ENCODE results near the gene TTLL13.
"Not testable (repeated sequence)": the region's sequence is repeated elsewhere in the genome, so short reads cannot be mapped to it uniquely, and the experiment has no call there.

TTLL13 gene

DNA sequence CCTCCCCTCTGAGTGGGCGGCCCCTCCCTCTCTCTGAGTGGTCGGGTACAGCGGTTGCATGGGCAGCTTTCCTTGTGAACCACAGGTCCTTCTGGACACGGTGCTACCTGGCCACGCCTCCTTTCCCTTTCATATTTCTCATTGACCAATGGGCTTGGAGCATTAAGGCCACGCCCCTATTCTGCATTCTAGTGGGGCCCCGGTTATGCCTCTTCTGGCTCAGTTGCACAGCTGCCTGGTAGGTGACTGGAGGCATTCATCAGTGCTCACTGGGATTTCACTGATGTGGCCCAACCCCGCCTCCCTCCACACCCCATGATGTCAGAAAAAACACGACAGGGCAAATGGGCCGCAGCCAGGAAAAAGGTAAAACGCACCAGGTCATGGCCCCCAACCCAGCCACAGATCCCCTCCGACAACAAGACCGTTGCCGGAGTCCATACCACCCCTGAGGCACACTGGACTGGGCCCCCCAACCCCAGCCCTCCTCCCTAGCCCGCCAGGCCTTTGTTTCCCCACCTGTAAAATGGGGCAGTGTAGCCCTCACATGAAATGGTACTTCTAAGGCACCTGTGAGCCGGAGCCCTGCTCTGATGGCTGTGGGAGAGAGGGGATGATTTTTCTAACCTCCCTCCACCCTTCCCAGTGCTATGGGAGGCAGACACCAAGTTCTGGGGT lies 42.5 kb downstream of the TTLL13 start:
- DNase-seq: no peak

DNA sequence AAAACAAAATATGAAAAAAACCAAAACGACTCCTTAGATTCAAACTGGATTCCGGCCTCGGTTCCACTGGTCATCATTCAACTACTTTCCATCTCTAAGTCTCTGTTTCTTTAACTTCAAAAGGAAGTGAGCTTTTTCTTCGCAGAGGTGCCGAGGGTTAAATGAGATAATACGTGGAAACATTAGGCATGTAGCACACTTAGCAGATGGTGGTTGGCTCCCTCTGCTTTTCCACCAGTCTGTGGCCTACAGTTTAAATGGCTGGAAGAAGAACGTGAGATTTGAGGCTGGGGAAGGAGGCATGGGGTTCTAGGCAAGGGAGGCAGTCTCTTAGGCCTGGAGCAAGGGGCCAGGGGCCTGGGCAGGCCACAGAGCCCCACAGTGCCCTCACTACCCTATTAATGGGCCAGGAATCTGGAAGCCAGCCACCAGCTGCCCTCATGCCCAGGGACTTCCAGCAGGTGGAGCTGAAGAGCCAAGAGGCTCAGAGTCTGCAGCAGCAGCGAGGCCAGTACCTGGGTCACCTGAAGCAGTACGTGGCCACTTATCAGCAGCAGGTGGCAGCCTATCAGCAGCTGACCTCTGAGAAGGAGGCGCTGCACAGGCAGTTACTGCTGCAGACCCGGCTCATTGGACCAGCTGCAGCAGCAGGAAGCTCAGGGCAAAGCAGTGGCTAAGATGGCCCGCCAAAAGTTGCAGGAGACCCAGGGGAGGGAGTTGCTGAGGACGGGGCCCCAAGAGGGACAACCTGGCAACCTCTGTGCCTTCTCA lies 43.9 kb downstream of the TTLL13 start:
- peak; percentile 63 to 66 for DNase-seq

DNA sequence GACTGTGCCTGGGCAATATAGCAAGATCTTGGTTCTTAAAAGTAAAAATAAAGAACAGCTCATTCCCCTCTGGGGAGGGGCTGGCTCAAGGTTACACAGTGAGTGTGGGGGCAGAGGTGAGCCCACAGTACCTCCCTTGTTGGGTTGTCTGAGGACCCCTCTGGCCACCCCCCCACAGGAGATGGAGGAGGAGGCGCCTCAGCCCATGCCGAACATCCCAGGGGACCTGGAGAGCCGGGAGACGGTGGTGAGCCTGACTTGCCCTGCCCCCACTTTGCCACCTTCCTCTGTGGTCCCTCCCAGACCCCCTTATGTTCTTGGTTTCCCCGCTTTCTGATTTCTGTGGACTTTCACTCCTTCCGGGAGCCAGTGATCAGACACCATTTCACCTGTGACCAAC lies 44.8 kb downstream of the TTLL13 start:
- no peak for DNase-seq

DNA sequence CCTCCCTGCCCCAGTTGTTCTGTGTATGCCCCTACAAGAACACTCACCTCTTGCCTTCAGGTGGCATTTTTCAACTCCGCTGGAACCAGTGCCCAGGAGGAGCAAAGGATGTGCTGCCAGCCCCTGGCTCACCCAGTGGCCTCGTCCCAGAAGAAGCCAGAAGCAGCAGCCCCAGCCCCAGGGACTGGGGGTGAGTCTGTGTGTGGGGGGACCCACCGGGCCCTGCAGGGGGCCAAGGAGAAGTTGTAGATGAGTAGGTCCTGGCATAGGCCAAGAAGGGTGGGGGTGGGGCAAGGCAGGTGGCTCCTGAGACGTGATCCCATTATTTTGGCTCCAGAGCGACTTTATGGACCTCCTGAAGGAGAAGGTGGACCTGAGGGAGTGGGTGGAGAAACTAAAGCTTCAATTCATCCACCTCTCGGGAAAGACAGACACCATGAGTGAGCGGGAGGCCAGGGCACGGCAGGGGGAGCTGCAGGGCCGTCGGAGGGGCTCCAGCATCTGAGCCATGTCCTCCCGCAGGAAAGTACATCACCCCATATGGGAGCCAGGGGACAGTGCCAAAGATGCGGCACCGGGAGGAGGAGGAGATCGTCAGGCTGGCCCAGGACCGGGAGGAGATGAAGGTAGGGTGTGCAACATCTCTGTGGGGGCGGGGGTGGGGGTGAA lies 45.4 kb downstream of the TTLL13 start:
- no peak for DNase-seq

DNA sequence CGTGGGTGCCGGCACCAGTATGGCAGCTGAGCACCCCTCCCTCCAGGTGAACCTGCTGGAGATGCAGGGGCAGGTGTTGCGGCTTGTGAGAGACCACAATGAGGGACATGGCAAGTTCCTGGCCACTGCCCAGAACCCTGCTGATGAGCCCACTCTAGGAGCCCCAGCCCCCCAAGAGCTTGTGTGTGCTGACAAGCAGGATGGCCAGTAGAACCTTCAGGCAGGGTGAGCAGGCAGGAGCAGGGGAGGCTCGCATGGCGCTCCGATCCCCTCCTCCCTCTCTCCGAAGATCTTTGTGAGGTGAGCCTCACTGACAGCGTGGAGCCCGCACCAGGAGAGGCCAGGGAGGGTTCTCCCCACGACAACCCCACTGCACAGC lies 45.9 kb downstream of the TTLL13 start:
- DNase-seq: no peak

DNA sequence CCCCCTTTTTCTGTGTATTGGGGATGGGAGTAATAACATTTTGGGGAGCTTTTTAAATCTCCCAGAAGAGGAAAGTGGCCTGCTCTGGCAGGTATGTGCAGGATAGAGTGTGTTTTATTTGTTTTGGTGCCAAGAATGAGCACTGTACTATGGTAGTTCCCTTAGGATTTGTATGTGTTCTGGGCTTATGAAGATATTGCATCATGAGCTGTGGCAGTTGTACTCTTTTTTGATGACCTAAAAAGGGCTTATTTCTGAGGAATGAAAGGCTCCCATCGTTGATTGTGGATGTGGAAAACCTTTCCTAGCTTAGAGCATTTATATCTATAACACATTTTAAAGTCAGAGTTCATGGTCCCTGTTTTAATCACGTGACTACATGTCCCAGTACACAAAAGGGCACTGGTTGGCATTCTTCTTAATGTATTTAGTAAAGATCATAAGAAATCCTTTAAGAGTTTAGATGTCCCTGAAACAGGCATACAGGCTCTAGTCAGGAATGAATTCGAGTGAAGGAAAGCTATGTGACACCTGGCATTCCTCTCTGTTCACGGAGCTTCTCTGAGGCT lies 47.0 kb downstream of the TTLL13 start:
- DNase-seq: not testable (repeated sequence)

DNA sequence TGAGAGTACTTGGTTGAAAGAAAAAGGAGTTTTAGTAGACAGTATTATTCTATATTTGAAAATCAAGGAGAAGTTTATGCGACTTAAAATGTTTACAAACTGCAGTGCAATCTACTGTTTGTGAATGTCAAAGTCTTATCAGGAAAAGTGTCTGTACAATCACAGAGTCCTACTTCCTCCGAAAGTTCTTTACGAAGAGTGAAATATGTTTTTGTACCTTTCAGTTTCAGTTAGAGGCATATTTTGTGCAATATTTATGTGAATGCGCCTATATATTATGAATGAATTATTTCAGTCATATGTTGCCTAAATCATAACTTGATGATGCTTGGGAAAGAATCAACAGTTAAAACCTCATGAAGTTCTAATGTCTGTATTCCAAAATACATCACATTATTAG lies 47.7 kb downstream of the TTLL13 start:
- DNase-seq: no peak

DNA sequence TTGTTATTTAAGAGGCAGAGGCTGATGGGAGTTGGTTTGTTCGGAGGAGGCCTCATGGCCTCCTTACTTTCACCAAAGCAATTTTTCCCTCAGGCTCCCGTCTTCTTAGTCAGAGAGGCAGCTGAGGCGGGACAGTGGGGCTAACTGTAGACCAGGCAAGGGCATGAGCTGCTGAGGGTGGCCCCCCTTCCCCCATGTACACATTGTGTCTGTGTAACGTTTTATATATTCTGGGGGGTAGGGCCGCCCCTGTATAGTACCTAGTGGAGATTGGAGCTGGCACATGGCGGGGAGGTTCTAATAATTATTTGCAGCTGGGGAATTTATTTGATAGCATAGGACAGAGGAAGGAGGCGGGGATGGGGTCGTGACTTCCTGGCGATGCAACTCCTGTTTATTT lies 51.2 kb downstream of the TTLL13 start:
- no peak for DNase-seq

DNA sequence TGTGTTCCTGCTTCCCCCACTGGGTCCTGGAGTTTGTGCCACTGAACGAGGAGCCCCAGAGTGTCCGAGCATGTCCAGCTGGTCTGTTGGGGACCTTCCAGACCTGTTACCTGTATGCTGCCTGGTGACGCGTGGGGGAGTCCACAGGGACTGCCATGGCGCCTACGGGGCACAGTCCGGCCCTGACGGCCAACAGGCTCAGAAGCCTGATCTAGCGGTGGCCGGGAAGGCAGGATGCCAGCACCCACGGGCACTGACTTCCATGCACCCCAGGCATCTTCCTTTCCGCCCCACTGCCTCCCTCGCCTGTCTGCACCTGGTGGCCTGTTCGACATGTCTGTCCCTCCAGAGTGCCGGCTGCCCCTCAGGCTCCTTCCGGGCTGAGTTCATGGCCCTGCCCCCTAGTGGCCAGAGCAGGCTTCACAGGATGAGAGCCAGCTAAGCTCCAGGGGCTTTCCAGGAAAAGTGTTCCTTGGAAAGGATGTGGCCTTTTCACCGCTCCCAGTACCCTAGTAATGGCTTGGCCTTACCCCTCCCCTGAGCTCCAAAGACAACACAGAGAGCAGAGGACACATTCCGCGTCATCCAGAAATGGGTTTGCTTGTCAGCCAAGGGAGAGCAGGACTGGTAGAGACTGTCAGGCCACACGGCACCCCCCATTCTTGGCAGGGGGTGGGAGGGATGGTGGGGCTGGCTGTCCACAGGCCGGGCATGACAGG lies 51.8 kb downstream of the TTLL13 start:
- DNase-seq: peak; percentile 35 to 44

DNA sequence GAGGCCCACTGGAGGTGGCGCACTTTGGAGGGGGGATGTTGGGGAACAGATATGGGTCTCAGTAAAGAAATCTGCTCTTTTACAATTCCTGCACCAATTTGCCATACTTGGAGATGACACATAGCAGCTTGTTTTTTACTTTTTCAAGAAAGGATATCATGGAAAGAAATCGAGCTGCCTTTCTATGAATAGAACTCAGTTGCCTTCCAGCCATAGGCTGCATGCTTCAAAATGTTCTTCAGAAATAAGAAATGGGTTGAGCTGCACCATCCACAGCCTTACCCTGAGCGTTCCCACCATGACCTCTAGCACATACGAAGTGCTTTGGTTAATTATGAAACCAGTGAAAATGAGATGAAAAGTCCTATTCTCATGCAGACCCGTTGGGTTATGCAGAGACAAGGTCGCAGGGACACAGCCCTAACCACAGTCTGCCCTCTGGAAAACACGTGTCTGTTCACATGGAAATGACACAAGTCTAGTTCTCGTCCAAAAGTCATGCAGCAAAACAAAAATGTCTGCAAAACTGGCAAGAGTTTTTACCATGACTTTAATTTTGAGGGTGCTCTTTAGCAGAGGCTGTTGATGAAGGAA lies 52.4 kb downstream of the TTLL13 start:
- no peak for DNase-seq

DNA sequence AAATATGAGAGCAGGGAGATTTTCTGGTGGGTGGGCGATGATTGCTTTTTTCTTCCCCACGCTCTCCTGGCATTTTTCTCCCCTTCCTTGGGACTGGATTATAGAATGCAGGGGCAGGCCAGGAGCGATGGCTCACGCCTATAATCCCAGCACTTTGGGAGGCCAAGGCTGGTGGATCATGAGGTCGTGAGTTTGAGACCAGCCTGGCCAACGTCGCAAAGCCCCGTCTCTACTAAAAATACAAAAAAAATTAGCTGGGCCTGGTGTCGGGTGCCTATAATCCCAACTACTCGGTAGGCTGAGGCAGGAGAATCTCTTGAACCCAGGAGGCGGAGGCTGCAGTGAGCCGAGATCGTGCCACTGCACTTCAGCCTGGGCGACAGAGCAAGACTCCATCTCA lies 56.0 kb downstream of the TTLL13 start:
- DNase-seq: not testable (repeated sequence)

DNA sequence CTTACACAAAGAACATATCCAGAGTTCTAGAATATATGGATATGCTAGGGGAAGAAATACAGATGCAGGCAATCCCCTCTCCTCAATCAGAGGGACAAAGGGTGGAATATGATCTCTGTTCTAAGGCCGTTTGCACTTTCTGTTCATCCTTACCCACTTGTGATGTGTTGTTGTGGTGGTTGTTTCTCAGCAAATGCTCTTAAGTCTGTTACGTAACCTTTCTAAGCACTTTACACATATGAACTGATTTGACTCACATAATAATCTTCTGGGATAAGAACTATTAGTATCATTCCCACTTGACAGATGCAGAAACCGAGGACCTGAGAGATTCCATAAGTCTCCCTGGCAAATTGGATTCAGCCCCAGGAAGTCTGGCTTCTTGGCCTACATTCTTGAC lies 56.6 kb downstream of the TTLL13 start:
- DNase-seq: no peak

DNA sequence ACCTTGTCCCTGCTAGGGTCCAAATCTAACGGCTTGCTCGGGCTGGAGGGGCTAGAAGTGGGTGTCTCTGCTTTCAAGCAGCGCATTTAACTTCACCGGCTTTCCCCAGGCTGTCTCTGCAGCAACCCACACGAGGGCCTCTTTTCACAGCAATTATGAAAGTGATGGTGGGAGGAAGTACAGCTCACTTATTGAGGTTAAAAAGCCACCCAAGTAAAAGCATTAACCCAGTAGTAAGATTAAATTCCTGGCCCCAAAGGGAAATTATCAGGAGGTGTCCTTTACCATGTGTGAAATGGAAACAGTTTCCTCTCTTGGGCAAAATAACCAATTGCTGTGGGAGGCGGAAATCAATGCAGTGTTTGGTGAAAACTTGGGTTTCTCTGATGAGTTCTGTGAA lies 57.2 kb downstream of the TTLL13 start:
- peak in 1 of 2 experiments; percentile 11 for DNase-seq

DNA sequence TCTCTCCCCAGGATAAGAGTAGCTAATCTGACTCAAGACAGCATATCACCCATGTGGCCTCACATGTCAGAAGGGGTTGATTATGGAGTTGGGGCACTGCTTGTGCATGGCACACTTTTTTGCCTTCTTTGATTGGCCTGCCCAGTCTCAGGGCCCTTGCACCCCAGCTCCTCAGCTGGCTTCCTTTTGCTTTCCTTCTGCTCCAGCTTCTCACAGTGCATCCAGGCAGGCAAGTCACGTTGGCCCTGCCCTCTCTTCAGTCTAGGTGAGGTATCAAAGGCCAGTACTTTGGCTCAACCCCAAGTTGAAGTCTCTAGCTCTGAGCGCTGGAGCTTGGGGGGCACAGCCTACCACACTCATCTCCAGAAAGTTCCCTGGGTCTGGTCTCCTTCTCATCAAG lies 58.3 kb downstream of the TTLL13 start:
- DNase-seq: no peak

DNA sequence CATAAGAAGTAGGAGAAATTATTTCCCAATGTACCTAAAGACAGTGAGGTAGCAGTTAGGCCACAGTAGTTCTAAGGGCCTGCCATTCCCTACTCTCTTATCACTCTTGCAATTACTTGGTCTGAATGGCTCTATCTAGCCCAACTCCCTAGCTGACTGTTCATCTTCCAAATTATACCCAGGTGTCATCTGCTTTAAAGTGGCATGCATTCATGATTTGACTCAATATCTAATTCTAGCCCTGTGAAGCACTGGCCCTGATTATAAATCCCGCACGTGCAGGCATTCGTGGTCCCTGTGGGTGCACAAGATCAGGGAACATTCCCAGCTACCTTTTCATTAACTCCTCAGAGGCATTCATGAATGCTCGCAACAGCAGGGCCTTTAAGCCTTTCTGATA lies 59.7 kb downstream of the TTLL13 start:
- no peak for DNase-seq

Measured in activated CD4-positive, alpha-beta T cell treated with anti-CD3 and anti-CD28 coated beads, Interleukin-2, amount 50 U/mL, for 4 hours (primary cell).